Activated CD8-positive, alpha-beta T cell treated with anti-CD3 and anti-CD28 coated beads for 36 hours (primary cell): ENCODE results near the gene PIP5K1B. TPM values are rescaled to one million over a fixed set of nuclear protein-coding genes. Genes with fewer than 3 reads are reported as not detected.

Experiments
- ATAC-seq: fragments of 200-7000 bp; cut with Tn5 transposase; one replicate; pipeline ENCODE4 v1.10.0; 2021; ENCODE audit warnings: mild to moderate bottlenecking, moderate library complexity
- CTCF ChIA-PET: fragments of 350-600 bp; sonication (Branson Sonifier 250); formaldehyde crosslinking; loops from one replicate; lab custom pipeline; 2021; ENCODE audit warnings: antibody characterized with exemption; lab: Charles Lee
- POLR2A ChIA-PET: fragments of 350-600 bp; sonication (Branson Sonifier 250); formaldehyde crosslinking; loops from one replicate; lab custom pipeline; 2021; ENCODE audit warnings: antibody characterized with exemption; lab: Charles Lee
- DNase-seq: peaks from one replicate; pipeline ENCODE4 v3.0.0-alpha.2; 2020
- H3K27ac Mint-ChIP-seq: one replicate; pipeline ENCODE4 v1.8.0; 2021; ENCODE audit warnings: mild to moderate bottlenecking, mixed read lengths
- H3K27me3 Mint-ChIP-seq: one replicate; pipeline ENCODE4 v1.8.0; 2021; ENCODE audit warnings: mixed read lengths
- H3K36me3 Mint-ChIP-seq: one replicate; pipeline ENCODE4 v1.8.0; 2021; ENCODE audit warnings: low read depth, mixed read lengths
- H3K4me1 Mint-ChIP-seq: one replicate; pipeline ENCODE4 v1.8.0; 2021; ENCODE audit warnings: low read depth, mixed read lengths
- H3K4me3 Mint-ChIP-seq: one replicate; pipeline ENCODE4 v1.8.0; 2021; ENCODE audit warnings: mild to moderate bottlenecking, moderate library complexity, mixed read lengths
- H3K9me3 Mint-ChIP-seq: one replicate; pipeline ENCODE4 v1.8.0; 2021; ENCODE audit warnings: mixed read lengths
- CTCF ChIP-seq: fragments of 200-600 bp; IDR thresholded peaks from one replicate; pipeline ENCODE4 v1.8.0; 2022; ENCODE audit warnings: antibody characterized with exemption, mild to moderate bottlenecking
- intact Hi-C: fragments of 100-400 bp; cut with micrococcal nuclease; formaldehyde crosslinking; loops from one replicate; pipeline ENCODE4 v1.10.0; 2022
- total RNA-seq, 2 experiments: library from RNA; stranded (reverse); gene quantifications; one replicate each; pipeline ENCODE4 v1.2.3, GENCODE V29; 2021

The PIP5K1B gene
- total RNA-seq, 2 experiments from 2014 or later: 0.43 to 0.98 TPM

GRCh38 chr9:68730570-68731235 lies 25.7 kb downstream of the PIP5K1B start:
- POLR2A ChIA-PET: no interaction called here
- H3K27ac Mint-ChIP-seq: no peak overlapping the region
- CTCF ChIA-PET: no interaction called here

GRCh38 chr9:68731857-68732256 lies 26.8 kb downstream of the PIP5K1B start:
- Mint-ChIP-seq H3K9me3 (no peaks in the 10 kb centered on the region), H3K27me3 (peaks cover 21% of the 10 kb centered on the region), H3K36me3 (no peaks in the 10 kb centered on the region), H3K4me3 (no peak overlapping the region), H3K27ac (no peak overlapping the region), H3K4me1 (no peaks in the 10 kb centered on the region)
- intact Hi-C loops: no loop called here
- ATAC-seq (no peak), DNase-seq (no peak)
- no peak for TF ChIP-seq CTCF
- ChIA-PET POLR2A (no interaction called here), CTCF (no interaction called here)

More at GRCh38 chr9:68730570-68731235, 25.7 kb downstream of the PIP5K1B start:
- Mint-ChIP-seq H3K4me3 (no peak overlapping the region), H3K9me3 (no peaks in the 10 kb centered on the region), H3K4me1 (no peaks in the 10 kb centered on the region), H3K36me3 (no peaks in the 10 kb centered on the region), H3K27me3 (peaks cover 20% of the 10 kb centered on the region)
- TF ChIP-seq CTCF: no peak
- intact Hi-C loops: no loop called here
- ATAC-seq (no peak), DNase-seq (no peak)

- H3K27me3 Mint-ChIP-seq: peaks cover 18% of the 10 kb centered on the region
- CTCF ChIA-PET: no interaction called here
Observed at GRCh38 chr9:68732405-68733020, 27.5 kb downstream of the PIP5K1B start.

GRCh38 chr9:68733021-68733405 lies 28.0 kb downstream of the PIP5K1B start:
- no peaks in the 10 kb centered on the region for H3K4me1 Mint-ChIP-seq
- POLR2A ChIA-PET: no interaction called here
- CTCF ChIA-PET: no interaction called here
- peaks cover 16% of the 10 kb centered on the region for H3K27me3 Mint-ChIP-seq
- no peaks in the 10 kb centered on the region for H3K36me3 Mint-ChIP-seq
- no peak for TF ChIP-seq CTCF
- intact Hi-C loops: no loop called here
- no peak overlapping the region for H3K27ac Mint-ChIP-seq
- ATAC-seq (no peak), DNase-seq (no peak)
- no peaks in the 10 kb centered on the region for H3K9me3 Mint-ChIP-seq
- no peak overlapping the region for H3K4me3 Mint-ChIP-seq

More at GRCh38 chr9:68732405-68733020, 27.5 kb downstream of the PIP5K1B start:
- Mint-ChIP-seq H3K4me3 (no peak overlapping the region), H3K27ac (no peak overlapping the region), H3K36me3 (no peaks in the 10 kb centered on the region), H3K4me1 (no peaks in the 10 kb centered on the region), H3K9me3 (no peaks in the 10 kb centered on the region)
- intact Hi-C loops: no loop called here
- POLR2A ChIA-PET: no interaction called here
- ATAC-seq (no peak), DNase-seq (no peak)
- no peak for TF ChIP-seq CTCF

- no peaks in the 10 kb centered on the region for H3K9me3 Mint-ChIP-seq
- no peak for TF ChIP-seq CTCF
- H3K27ac Mint-ChIP-seq: no peak overlapping the region
- CTCF ChIA-PET: no interaction called here
- ATAC-seq: no peak
- no peak overlapping the region for H3K4me3 Mint-ChIP-seq
- H3K36me3 Mint-ChIP-seq: no peaks in the 10 kb centered on the region
- POLR2A ChIA-PET: interaction anchor here (0.7 to 1.0 kb wide), 2 partner anchors 220 to 258 kb away, joined by 3 read pairs; no protein-coding TSS in a partner anchor
- DNase-seq: no peak
- H3K4me1 Mint-ChIP-seq: no peaks in the 10 kb centered on the region
- H3K27me3 Mint-ChIP-seq: peaks cover 7% of the 10 kb centered on the region
- intact Hi-C loops: no loop called here
Observed at GRCh38 chr9:68738358-68738757, 33.3 kb downstream of the PIP5K1B start.
